Left kidney (tissue), 2 donors: ENCODE data around the gene AKT1. TPM values are rescaled to one million over a fixed set of nuclear protein-coding genes. Genes with fewer than 3 reads are reported as not detected.
"Not testable (repeated sequence)": the region's sequence is repeated elsewhere in the genome, so short reads cannot be mapped to it uniquely, and the experiment has no call there.

Experiments used
- DNase-seq: peaks from one replicate; pipeline ENCODE4 v3.0.0-alpha.2; 2013
- polyA plus RNA-seq: library from polyadenylated mRNA; unstranded; fragments of 120-200 nt; gene quantifications from one replicate; pipeline ENCODE4 v1.2.1, GENCODE V29; 2013; ENCODE audit not compliant: insufficient read length

Gene AKT1
- polyA plus RNA-seq, 1 donor = 96.9 TPM

DNA sequence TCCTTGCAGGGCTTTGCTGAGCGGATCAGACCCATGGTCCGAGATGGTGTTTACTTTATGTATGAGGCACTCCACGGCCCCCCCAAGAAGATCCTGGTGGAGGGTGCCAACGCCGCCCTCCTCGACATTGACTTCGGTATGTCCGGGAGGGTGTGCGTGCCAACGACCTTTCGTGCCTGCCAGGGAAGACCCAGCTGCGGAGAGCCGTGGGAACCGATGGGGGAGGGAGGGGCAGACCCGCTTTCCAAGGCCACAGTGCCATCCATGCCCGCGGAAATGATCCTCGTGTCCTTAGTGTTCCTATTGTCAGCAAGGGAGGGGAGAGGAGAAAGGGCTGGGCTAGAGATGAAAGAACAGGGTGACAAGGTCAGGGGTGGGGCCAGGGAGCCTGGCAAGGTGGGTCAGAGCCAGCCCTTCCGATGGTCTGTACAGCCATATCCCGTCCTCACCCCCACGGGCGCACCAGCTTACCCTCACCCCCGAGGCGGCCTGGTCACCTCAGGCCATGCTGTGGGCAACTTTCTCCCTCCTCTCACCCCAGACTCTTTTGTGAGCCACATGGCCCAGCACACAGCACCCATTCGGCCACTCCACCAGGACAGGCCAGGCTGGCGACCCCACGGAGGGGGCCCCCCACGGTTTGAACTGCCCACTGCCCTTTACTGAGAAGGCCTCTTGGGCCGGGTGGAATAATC lies 54.3 kb downstream of the AKT1 start:
- no peak for DNase-seq

DNA sequence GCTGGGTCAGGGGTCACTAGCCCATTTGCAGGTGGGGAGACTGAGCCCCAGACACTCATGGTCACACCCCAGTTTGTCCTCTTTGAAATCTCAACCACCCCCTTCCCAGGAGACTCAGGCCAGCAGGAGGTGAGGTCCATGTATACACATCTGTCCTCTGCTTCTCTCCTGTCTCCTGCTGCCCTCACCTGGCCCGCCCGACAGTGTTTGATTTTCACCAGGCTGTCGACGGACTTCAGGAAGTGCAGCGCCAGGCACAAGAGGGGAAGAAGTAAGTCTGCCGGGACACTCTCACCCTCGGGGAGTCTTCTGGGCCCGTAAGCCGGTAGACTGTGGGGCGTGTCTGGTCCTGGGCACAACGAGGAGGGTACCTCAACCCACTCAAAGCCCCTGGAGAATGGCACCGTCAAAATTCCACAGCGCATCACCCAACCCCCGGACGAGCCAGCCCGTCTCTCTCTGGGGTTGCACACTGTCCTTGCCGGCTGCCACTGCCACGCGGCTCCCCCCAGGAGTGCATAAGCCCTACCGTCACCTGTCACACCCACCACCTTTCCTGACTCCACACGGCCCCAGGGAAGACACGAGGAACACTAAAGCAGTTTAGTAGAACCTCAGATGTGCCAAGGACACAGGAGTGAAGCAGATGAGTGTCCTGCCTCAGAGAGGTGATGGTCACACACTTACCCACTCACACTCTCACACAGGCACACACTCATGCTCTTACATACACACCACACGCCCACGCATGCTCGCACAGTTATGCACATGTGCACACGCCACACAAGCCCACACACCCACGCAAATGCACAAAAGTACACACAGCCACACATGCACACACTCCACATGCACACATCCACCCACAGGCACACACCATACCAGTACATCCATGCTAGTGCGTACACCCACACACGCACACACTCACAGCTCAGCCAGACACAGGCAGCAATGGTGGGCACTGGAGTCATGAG lies 55.7 kb downstream of the AKT1 start:
- DNase-seq = no peak

DNA sequence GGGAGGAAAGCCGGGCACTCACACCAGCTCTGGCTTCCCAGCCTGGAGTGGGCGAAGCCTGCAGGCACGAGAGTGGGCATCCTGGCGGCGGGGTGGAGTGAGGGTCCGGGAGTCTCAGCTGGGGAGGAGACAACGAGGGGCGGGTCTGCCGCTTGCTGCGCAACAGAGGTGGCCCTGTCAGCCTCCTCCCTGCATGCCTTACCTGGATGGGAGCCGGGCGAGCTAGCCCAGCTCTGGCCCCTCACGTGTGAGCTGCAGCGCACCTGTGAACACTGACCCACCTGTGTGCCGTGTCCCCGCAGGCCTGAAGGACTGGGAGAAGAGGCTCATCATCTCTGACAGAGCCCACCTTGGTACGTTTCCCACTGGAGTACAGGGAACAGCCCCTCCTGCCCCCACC lies 56.5 kb downstream of the AKT1 start:
- DNase-seq = no peak

DNA sequence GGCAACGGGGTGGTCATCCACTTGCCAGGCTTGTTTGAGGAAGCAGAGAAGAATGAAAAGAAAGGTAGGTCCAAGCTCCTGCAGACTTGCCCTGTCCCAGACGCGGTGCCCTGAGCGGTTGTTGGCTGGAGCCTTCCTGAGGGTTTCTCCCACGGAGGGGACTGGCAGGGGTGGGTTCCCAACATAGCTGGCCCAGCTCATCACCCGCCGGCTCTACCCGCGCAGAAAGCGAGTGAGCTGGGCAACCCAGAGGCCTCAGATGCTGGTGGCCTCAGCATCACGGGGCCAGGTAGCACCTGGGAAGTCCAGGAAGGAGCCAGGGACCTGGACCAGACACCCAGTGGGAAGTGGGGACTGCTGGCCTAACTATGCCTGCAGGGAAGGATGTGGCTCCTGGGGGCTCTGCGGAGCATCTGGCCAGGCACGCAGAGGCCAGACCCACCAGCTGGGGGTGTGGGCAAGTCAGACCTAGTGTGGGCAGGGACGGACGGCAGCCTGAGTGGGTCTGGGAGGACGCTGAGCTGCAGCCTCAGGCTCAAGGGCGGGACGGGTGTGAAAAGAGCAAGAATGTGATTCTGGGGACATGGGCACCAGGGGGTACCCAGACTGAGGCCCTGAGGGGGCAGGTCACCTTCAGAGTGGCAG lies 57.1 kb downstream of the AKT1 start:
- no peak for DNase-seq

DNA sequence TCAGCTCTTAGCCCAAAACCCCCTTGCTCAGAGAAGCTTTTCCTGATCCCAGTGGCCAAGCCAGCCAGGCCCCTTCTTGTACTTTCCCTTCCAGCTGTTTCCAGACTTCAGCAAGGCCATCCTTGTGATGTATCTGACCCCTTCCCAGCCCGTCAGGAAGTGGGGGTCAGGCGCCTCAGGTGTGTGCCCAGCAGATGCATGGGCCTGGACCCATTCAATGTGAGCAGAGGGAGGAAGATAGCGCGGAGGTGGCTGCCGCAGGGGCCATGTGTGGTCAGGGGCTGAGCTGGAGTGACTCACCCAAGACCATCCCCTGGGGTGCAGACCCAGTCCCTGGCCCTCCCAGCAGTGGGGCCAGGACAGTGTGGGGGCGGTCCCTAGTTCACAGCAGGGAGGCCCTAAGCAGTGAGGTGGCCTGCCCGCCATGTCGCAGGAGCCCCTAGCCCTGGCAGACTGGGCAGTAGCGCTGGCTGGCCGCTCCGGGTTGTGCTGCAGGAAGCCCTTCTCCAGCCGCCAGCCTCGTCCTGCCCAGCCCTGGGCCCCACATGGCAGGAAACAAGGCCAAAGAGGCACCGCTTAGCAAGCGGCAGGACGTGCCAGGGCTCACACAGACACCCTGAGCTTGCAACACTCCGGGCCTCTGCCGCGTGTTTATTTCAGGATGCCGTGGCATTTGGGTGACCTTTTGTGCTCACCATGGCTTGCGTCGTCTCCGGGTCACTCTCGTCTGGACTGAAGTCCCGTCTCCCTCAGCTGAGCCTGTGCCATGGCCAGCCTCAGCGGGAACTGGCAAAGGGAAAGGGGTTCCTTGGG lies 59.5 kb downstream of the AKT1 start:
- no peak for DNase-seq

DNA sequence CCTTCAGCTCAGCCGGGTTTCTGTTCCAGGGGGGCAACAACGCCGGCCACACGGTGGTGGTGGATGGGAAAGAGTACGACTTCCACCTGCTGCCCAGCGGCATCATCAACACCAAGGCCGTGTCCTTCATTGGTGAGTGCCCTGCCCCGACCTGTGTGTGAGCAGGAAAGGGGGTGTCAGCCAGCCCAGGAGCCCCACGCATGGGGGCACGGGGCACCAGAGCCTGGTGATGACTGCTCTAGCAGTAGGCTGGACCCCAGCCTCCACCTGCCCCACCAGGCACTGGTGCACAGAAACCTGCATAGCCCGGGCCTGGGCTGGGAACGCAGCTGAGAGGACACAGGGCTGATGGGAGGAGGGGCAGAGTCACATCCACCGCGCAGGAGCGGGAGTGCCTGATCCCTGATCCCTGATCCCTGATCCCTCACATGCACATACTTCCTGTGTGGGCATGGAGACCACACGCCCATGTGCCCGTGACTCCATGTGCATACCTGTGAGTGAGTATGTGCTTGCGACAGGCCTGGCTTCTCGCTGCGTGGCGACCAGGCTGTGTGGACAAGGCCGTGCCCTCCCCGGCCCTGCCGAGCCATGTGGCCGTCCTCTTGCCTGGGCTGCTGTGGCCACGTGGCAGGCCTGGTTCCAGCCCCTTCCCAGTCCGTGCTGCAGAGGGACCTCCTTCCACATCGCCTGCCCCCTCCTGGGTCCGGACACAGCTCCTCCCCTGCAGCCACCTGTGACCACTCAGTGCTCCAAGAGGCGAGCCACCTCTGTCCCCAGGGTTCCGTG lies 60.4 kb downstream of the AKT1 start:
- no peak for DNase-seq

DNA sequence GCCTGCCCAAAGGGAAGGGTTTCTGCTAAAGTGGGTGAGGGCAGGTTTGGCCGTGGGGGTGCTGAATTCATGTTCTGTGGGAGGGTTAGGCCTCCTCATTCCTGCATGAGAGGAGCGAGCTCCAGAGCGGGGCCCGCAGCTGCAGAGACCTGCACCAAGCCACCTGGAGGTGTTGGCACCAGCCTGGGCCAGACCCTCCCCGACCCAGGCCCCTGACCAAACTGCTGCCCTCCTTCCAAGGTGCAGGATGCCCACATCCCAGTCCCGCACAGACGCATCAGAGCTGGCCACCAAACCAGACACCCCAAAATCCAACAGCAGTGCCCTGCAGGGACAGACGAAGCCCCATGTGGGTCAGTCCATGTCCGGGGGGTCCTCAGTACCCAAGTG lies 61.0 kb downstream of the AKT1 start:
- no peak for DNase-seq

DNA sequence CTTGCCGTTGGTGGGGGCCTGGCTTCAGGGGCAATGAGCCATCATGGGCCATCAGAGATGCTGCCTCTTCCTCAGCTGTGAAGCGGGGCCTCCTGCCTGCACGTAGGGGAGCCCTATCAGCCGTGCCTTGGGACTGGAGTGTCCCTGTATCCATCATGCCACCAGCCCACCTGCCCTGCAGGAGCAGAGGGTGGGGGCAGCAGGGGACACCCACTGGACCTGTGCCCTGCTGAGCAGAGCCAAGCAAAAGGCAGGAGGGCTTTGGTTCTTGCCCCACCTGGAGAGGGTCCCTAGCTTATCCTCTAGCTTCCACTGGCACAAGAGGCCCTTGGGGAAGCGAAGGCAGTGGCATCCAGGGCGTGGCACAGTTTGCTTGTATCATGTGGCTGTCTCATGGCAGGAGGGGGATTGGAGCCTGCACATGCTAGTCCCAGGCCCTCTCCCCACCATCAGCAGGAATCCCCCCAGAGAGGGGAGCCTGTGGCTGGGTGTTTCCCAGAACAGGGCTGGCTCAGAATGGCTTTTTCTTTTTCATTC lies 61.4 kb downstream of the AKT1 start:
- DNase-seq = no peak

DNA sequence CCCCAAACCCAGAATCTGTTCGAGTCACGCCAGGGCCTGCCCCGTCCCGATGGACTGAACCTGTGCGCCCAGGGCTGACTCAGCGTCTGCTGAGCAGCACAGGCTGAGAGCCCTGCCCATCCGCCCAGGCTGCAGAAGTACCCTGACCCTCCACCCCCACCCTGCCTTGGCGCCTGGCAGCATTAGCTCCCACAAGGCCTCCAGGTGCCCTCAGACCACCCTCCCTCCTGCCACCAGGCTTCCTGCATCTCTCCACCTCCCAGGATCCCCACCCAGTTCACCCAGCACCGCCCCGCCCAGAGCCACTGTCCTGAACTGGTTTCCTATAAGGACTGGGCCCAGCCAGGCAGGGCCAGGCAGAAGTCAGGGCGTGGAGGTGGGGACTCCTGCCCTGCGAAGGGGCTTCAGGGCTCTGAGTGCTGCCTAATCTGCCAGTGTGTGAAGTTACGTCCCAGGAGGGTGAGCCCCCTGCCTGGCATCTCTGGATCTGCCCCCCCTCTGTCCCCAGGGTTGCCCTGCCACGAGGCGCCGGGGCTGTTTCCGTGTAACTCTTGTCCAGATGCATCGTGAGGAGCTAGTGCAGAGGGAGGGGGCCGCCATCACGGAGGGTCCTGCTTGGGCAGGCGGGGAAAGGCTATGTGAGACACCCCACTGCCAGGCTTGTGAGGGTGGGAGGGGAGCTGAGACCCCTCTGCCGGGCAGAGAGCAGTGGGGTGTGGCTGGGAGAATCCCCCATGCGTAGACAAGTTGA lies 62.4 kb downstream of the AKT1 start:
- DNase-seq = no peak

DNA sequence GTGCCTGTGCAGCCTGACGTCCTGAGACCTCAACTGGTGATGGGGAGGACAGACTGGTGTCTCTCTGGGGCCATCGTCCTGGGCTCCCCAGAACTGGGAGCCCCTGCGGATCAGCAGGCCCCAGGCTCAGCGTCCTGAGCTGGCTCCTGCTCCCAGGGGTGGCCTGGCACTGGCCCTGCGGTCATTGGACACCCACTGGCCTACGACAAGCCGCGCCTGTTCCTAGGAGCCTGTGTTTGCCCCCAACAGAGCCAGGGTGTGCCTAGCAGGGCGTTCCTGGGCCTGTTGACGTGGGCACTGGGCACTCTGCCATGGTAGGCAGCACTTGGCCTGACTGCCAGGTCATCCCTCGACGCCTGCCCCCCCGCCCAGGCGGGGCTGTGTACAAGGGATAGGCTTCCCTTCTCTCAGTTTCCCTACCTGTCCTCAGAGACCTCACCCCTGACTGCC lies 63.2 kb downstream of the AKT1 start:
- DNase-seq = no peak

DNA sequence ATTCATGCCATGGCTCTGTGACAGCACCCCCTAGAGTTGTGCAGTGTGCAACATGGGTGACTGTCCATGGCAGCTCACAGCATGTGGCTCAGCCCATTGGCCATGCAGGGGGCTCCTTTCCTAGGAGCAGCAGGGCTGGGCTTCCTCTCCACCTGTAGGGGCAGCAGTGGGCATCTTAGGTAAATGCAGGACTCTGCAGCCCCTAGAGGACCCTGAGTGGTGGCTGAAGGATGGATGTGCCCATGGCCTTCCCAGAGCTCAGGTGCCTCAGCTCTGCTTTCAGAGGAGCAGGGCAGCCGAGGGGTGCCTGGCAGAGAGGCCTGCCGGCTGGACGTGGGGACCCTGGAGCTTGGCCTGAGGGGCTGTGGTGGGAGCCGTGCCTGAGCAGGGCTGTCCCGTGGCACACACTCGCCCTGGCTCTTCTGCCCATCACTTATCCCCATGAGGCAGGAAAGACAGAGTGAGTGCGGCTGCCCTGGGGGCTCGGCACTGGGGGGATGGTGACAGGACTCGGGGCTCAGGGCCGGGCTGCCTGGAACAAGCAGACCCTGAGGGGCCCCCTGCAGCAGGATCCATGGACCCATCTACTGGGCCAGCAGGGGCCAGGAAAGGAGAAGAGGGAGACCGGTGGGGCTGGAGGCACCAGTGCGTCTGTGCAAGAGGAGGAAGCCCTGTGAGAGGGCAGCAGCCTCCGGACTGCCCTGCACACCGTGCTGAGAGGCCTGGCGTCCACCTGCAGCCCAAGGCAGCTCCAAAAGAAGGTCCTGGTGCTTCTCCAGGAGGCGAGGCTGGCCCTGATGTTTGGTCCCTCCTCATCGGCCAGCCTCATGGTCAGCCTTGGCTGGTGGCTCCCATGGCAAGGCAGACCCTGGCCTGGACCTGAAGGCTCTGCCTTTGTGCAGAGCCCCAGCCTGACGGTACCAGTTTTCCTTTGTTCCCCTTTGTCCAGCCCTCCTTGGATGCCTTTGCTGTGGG lies 63.9 kb downstream of the AKT1 start:
- no peak for DNase-seq

DNA sequence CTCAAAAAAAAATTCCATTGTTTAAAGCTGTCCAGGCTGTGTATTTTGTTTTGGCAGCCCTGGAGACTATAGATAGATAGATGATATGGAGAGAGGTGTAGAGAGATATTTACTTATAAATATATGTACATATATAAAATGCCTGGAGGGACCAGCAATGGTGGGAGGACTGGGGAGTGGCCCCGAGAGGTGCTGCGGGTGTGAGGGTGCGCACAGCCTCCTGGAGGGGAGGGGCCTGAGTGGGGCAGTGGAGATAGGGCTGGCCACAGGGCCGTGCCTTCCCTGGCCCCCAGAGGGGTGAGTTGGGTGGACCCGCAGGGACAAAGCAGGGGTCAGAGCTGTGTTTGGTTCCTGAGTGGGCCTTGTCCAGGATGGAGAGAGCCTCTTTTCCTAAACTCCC lies 65.1 kb downstream of the AKT1 start:
- no peak for DNase-seq

DNA sequence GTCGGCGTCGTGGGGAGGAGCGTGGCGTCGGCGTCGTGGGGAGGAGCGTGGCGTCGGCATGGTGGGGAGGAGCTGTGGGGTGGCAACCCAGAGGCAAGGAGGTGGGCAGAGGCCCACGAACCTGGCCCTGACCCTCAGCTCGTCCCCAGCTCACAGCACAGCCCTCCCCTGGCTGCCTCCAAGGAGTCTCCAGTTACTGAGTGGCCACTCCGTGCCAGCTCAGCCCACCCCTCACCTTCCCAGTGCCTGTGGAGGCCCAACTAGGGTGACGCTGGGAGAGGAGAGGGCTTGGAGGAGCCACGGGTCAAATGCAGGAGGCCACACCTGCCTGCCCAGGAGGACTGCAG lies 65.7 kb downstream of the AKT1 start:
- no peak for DNase-seq

DNA sequence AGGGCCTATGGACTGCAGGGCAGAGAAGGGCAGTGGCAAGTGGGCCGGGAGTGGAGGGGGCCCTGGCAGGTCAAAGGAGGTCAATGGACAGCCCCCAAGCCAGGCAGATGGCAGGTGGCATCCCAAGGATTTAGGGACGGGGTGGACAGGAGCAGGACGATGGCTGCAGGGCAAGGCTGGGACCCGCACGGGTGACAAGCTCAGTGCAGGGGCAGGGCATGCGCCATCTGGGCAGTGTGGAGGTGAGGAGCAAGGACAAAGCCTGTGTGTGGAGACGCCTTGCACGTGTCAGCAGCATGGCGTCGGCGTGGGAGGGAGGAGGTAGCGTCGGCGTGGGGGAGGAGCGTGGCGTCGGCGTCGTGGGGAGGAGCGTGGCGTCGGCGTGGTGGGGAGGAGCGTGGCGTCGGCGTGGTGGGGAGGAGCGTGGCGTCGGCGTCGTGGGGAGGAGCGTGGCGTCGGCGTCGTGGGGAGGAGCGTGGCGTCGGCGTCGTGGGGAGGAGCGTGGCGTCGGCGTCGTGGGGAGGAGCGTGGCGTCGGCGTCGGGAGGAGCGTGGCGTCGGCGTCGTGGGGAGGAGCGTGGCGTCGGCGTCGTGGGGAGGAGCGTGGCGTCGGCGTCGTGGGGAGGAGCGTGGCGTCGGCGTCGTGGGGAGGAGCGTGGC lies 66.2 kb downstream of the AKT1 start:
- DNase-seq = not testable (repeated sequence)

DNA sequence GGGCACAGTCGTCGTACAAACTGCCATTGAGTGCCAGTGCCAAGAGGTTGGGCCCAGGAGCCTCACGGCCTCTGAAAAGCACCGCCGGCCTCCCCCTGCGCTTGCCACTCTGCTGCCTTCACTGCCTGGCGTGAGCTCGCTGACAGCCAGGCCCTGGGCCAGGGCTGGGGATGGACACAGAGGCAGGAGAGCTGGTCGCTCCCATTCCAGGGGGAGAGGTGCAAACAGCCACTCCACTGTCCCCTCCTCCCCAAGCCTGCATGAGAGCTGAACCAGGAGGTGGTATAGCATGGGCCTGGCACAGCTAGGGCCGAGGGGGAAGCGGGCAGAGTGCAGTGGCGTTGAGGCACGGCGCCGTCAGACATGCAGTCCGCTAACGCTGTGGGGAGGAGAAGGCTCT lies 66.9 kb downstream of the AKT1 start:
- no peak for DNase-seq

DNA sequence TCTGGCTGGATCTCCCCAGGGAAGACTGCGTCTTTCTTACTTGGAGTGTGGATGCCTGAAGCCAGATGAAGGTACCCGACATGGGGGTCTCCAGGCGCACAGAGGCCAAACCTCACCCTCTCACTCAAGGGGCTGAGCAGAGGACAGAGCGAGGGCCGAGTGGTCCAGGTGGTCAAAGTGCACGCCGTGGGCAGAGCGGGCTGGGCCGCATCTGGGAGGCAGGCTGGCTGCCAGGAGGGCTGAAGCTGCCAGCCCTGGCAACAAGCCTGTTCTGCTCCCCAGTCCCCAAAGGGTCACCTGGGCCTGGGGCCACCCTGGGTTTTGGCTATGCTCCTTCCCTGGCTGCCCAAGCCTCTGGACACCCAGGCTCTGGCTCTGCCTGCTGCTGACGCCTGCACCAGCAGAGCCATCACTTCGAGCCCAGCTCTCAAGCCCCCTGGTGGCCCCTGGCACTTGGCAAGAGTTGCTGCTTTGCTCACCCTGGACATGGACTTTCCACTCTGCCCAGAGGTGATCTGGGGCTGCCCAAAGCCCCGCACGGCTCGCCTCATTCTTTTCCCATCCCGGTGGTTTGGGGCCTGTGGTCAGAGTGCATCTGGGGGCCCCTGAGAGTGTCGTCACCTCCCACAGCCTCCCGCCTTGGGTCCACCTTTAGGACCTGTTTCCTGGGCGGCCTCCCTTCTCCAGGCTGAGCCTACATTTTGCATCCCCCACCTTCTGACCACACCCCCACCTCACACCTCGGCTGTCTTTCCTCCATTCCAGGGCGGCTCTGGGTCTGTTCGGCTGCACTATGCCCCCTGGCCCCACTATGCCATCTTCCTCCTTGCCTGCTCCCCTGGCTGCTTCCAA lies 68.7 kb downstream of the AKT1 start:
- no peak for DNase-seq

DNA sequence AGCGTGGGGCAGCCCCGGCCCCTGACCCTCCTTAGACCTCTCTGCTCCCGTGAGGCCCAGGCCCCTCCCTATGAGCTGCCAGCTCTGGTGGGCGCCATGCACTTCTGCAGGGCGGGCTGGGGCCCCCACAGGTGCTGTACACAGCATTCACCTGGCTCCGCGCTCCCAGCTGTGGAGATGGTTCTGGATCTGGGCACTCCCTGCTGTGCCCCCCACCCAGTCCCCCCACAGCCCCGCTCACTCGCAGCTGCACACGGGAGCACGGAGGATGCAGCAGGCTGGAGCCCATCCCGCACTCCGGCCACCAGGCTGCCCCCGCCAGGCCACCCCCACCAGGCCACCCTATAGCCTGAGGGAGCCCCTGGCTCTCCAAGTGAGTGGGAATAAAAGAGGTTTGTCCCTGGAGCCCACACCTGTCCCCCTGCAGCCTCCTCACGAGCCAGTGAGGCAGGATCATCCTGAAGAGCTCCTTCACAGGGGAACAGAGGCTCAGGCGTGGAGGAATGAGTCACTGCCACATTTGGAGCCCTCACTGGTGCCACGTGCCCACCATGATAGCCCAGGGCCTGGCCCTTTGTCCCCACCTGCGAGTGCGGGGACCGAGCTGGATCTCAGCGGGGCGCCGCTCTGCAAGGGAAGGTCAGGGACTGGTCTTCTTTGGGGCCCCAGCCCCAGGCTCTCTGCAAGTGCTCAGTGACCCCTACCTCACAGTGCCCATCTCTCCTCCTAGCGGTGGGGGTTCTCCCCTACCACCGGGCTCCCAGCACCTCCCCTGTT lies 69.6 kb downstream of the AKT1 start:
- no peak for DNase-seq
